GM13977 (cell line): ENCODE data around the gene SBK3.

ENCODE experiments used
- DNase-seq: peaks from one replicate; pipeline ENCODE4 v3.0.0; 2012; ENCODE audit warnings: low spot score
- in situ Hi-C: fragments of 300-500 bp; cut with MboI; formaldehyde crosslinking; loops from one replicate; pipeline ENCODE4 v1.12.0; 2022; ENCODE audit warnings: low sequenced_read_pairs, low pct_unique_long_range_greater_than_20kb, mixed read lengths, inconsistent platforms; ENCODE audit not compliant: unreplicated experiment
- TF ChIP-seq, protein P1 (sequence below): IDR thresholded peaks from 2 replicates; pipeline ENCODE4 v1.5.1; 2012; ENCODE audit warnings: mild to moderate bottlenecking, control low read depth; ENCODE audit not compliant: insufficient read depth; ENCODE audit errors: extremely low read depth, missing control alignments

SBK3 gene

DNA sequence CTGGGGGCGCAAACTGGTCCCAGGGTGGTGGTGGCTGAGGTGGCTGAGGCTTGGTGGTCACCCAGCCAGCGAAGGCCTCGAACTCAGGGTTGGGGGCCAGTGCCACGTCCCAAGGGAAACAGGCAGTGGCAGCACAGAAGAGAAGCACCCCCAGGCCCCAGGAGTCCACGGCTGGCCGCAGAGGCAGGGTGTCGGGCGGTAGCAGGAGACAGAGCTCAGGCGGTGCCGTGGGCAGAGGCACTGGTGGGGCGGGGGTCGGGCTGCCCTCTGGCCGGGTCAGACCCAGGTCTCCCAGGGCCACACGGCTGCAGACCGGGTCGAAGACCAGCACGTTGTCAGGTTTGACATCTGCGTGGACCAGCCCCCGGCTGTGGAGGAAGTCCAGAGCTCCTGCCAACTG lies 4.3 kb downstream of the SBK3 start:
- no peak for DNase-seq
- in situ Hi-C loops, result no loop called here
- TF ChIP-seq, protein P1, sequence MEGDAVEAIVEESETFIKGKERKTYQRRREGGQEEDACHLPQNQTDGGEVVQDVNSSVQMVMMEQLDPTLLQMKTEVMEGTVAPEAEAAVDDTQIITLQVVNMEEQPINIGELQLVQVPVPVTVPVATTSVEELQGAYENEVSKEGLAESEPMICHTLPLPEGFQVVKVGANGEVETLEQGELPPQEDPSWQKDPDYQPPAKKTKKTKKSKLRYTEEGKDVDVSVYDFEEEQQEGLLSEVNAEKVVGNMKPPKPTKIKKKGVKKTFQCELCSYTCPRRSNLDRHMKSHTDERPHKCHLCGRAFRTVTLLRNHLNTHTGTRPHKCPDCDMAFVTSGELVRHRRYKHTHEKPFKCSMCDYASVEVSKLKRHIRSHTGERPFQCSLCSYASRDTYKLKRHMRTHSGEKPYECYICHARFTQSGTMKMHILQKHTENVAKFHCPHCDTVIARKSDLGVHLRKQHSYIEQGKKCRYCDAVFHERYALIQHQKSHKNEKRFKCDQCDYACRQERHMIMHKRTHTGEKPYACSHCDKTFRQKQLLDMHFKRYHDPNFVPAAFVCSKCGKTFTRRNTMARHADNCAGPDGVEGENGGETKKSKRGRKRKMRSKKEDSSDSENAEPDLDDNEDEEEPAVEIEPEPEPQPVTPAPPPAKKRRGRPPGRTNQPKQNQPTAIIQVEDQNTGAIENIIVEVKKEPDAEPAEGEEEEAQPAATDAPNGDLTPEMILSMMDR, result no peak

DNA sequence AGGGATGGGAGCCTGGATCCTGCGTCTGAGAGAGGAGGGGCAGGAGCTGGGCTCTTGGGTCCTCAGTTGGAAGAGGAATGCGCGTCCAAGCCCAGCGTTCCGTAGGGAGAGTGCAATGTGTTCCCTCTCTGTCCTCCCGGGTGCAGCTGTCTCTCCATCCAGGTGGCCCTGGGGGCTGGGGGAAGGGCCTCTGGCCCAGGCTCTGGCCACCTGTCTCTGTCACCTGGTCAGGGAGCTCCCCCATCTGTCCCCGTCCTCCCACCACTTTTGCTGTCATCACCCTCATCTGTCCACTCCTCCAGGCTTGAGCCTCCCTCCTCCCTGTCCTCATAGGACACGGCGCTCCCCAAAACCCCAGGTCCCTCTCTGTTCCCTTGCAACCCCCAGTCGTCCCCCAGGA lies 4.7 kb downstream of the SBK3 start:
- DNase-seq, result no peak
- in situ Hi-C loops, result no loop called here
- TF ChIP-seq, protein P1, result no peak

DNA sequence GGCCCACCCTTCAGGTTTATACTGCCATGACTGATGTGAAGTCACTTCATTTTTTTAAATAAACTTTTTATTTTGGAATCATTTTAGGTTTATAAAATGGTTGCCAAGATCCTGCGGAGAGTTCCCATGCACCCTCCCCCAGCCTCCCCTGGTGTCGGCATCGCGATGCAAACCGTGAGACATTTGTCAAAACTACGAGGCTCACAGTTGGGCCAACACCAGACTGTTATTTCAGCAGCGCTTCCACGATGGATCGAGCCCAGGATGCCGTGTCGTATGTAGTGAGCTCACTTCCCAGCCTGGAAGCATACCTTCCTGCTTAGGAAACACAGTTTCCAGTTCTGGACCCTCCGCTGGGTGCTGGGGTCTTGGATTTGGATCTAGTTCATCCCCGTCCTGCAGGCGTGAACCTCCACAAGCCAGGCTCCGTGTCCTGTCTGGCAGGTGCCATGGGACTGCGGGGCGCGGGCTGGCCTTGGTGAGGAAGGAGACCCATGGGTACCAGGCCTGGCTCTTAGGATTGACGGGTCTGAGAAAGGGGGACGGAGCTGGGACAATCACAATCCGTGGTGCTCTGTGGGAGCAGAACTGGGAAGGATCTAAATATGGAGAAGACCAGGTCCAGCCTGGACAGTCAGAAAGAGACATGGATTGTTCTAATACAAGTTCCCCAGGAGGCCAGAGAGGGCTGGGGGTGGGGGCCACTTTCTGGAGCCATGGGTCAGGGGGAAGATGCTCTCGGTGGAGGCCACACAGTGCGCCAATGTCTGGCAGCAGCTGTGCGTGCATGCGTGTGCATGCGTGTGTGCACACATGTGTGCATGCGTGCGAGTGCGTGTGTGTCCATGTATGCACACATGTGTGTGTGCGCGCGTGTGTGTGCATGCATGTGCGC lies 6.0 kb downstream of the SBK3 start:
- TF ChIP-seq, protein P1, result no peak
- in situ Hi-C loops, result no loop called here
- DNase-seq, result no peak

DNA sequence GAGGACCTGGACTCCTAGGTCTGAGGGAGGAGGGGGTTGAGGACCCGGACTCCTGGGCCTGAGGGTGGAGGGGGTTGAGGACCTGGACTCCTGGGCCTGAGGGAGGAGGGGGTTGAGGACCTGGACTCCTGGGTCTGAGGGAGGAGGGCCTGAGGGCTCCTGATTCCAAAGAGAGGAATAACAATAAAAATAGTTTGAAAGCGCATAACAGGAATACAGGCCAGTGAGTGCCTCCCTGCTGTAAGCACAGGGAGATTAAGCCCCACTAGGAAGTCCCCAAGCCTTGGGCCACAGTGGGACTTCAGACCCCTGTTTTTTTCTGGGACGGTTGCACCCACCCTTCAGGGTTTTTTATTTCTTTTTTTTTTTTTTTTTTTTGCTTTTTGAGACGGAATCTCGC lies 7.2 kb downstream of the SBK3 start:
- DNase-seq, result no peak
- in situ Hi-C loops, result no loop called here
- TF ChIP-seq, protein P1, result no peak

DNA sequence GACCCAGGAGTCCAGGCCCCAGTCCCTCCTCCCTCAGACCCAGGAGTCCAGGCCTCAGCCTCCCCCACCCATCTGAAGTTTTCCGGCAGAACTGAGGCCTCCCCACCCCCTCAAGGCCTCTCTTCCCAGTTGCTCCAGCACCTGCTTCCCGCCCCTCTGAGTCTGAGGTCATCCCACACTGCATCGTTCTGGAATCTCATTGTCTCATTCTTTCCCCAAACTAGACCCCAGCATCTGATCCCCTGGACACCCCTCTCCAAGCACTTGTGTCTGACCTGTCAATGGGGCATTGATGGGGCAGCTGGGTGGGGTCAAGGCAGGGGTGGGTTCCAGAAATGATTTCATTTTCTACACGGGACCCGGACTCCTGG lies 7.6 kb downstream of the SBK3 start:
- in situ Hi-C loops, result no loop called here
- no peak for DNase-seq
- TF ChIP-seq, protein P1, result no peak

DNA sequence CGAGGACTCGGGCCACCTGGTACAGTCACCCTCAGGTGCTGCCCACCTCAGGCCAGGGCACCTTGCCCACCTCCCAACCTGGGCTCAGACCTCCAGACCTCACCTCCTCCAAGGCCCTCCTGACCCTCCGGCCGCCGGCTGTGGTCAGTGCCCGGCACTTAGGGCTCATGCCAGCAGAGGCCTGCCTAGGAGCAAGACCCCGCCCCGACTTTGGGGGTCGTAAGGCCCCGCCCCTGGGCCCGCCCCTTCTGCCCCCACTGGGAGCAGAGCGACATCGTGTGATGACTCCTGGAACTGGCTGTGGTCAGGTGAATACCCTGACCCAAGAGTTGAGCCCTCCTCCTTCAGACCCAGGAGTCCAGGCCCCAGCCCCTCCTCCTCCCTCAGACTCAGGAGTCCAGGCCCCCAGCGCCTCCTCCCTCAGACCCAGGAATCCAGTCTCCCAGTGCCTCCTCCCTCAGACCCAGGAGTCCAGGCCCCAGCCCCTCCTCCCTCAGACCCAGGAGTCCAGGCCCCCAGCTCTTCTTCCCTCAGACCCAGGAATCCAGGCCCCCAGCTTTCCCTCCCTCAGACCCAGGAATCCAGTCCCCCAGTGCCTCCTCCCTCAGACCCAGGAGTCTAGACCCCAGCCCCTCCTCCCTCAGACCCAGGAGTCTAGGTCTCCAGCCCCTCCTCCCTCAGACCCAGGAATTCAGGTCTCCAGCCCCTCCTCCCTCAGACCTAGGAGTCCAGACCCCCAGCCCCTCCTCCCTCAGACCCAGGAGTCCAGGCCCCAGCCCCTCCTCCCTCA lies 8.2 kb downstream of the SBK3 start, which contains the start of gene SBK2:
SBK2 (minus strand) TSS at position 183 of the 790 bp plus-strand sequence. CDS start 839 bp downstream, outside the sequence.
- in situ Hi-C loops, result no loop called here
- TF ChIP-seq, protein P1, result no peak
- DNase-seq, result no peak
